Sigmoid colon (tissue), 4 donors: ENCODE data around the gene EPHX1.

Experiments
- CTCF ChIP-seq, 4 experiments: fragments of 450-650 bp in 3 of 4; fragments of 200-600 bp in 1 of 4; IDR thresholded peaks; one replicate each; pipeline ENCODE4 v1.5.1; 2016 to 2019; ENCODE audit warnings: antibody characterized with exemption in 4 of 4, mild to moderate bottlenecking in 3 of 4, moderate library complexity in 2 of 4
- EP300 ChIP-seq, 4 donors: sonication (generic); formaldehyde crosslinking; IDR thresholded peaks; one replicate each; pipeline ENCODE4 v1.6.1; 2017; ENCODE audit warnings: antibody characterized with exemption in 4 of 4
- POLR2A ChIP-seq, 2 donors: fragments of 450-650 bp; IDR thresholded peaks; one replicate each; pipeline ENCODE4 v1.6.1; 2016; ENCODE audit warnings: antibody characterized with exemption in 2 of 2, mild to moderate bottlenecking in 2 of 2, moderate library complexity in 2 of 2
- POLR2AphosphoS5 ChIP-seq, 4 donors: sonication (generic); formaldehyde crosslinking; IDR thresholded peaks; one replicate each; pipeline ENCODE4 v1.6.1; 2017; ENCODE audit warnings: antibody characterized with exemption in 4 of 4

- TF ChIP-seq POLR2A (IDR thresholded peaks at IDR 0.05) (no peak), CTCF (IDR thresholded peaks at IDR 0.05) (no peak), POLR2AphosphoS5 (IDR thresholded peaks at IDR 0.05) (no peak), EP300 (IDR thresholded peaks at IDR 0.05) (no peak)
Observed at GRCh38 chr1:225853441-225853840, 43.5 kb downstream of the EPHX1 start.
